Measurements from ENCODE around the gene CFAP20. TPM values are rescaled to one million over a fixed set of nuclear protein-coding genes. Genes with fewer than 3 reads are reported as not detected.

Gene CFAP20
- total RNA-seq, 1 experiment from 2014 or later: 60.4 TPM

- Histone ChIP-seq H3K27ac (ENCODE audit: insufficient read length, low read depth, low read length) (no peak overlapping the region), H3K23ac (ENCODE audit: insufficient read length, low read depth, low read length) (no peak overlapping the region), H2BK15ac (ENCODE audit: low read depth, low read length) (no peak overlapping the region), H2AFZ (ENCODE audit: low read length) (no peak overlapping the region), H2BK20ac (ENCODE audit: low read depth, low read length, poor library complexity, severe bottlenecking) (no peak overlapping the region), H3K79me1 (ENCODE audit: insufficient read depth, low read depth, low read length, poor library complexity, severe bottlenecking) (no peaks in the 10 kb centered on the region), H3K79me2 (ENCODE audit: insufficient read depth, low read length) (no peaks in the 10 kb centered on the region), H3K4me2 (ENCODE audit: insufficient read depth, insufficient read length, low read length) (no peak overlapping the region), H4K91ac (ENCODE audit: insufficient read length, low read depth, low read length) (no peak overlapping the region), H3K23me2 (ENCODE audit: insufficient read length, low read depth, low read length, poor library complexity, severe bottlenecking) (no peaks in the 10 kb centered on the region), H3K56ac (ENCODE audit: insufficient read length, low read depth, low read length) (no peak overlapping the region), H4K8ac (replicated peaks; ENCODE audit: insufficient read length, low read depth, low read length) (no peak overlapping the region), H3K9ac (ENCODE audit: extremely low read depth, insufficient read length, low read length) (no peak overlapping the region), H3K9me3 (ENCODE audit: control insufficient read depth, low read depth, low read length) (no peaks in the 10 kb centered on the region), H2BK5ac (ENCODE audit: insufficient read length, low read length) (no peak overlapping the region), H2AK5ac (ENCODE audit: insufficient read length, low read length) (no peak overlapping the region), H3T11ph (ENCODE audit: low read length) (no peak overlapping the region), H3K4me1 (ENCODE audit: insufficient read depth, low read length) (peaks cover 10% of the 10 kb centered on the region), H2BK12ac (ENCODE audit: insufficient read length, low read depth, low read length) (no peak overlapping the region), H4K20me1 (ENCODE audit: control insufficient read depth, insufficient read depth, insufficient read length) (no peaks in the 10 kb centered on the region), H4K5ac (ENCODE audit: insufficient read length, low read depth, low read length) (no peak overlapping the region), H3K18ac (ENCODE audit: insufficient read length, low read depth, low read length) (no peak overlapping the region), H3K14ac (ENCODE audit: insufficient read depth, low read length) (no peak overlapping the region), H3K4ac (ENCODE audit: low read depth, low read length) (no peak overlapping the region), H2BK120ac (ENCODE audit: low read depth, low read length, poor library complexity, severe bottlenecking) (no peak overlapping the region), H3K27me3 (ENCODE audit: insufficient read depth, low read length) (no peaks in the 10 kb centered on the region)
- Mint-ChIP-seq H3K36me3 (ENCODE audit: insufficient read depth in 1 of 3, low read depth in 3 of 3) (peaks cover 18 to 26% (median 24%) of the 10 kb centered on the region in 3 experiments), H3K4me1 (peaks cover 46 to 50% of the 10 kb centered on the region in 2 experiments), H3K4me3 (no peak overlapping the region), H3K27ac (peak overlapping the region in 2 of 3 experiments; percentile 40 to 56; a peak in 4 of 7 replicates), H3K9me3 (peaks cover 0 to 5% of the 10 kb centered on the region in 2 experiments; a peak in 1 of 5 replicates), H3K27me3 (ENCODE audit: low read depth) (no peaks in the 10 kb centered on the region)
- no peak for TF ChIP-seq CTCF (conservative IDR thresholded peaks at IDR 0.05)
- no peak for DNase-seq
- WGBS (ENCODE audit: extremely low coverage, insufficient read length, low lambda C conversion rate): no CpG with 5 or more reads among the region's 2 CpGs
Observed at GRCh38 chr16:58109881-58110280, 19.3 kb downstream of the CFAP20 start.

Data from H9 (cell line).